WTC11 (cell line): Measurements from ENCODE around the gene BMPER. TPM values are rescaled to one million over a fixed set of nuclear protein-coding genes. Genes with fewer than 3 reads are reported as not detected.

Experiments used
- ATAC-seq: fragments of 200-7000 bp; cut with Tn5 transposase; 2 replicates; pipeline ENCODE4 v1.10.0; 2021; ENCODE audit warnings: mild to moderate bottlenecking, moderate library complexity
- CTCF ChIA-PET: fragments of 300-600 bp; sonication (Branson Sonifier 250); formaldehyde crosslinking; loops from one replicate; lab custom pipeline; 2021; ENCODE audit warnings: antibody characterized with exemption; lab: Charles Lee
- POLR2A ChIA-PET: fragments of 350-600 bp; sonication (Branson Sonifier 250); formaldehyde crosslinking; loops from one replicate; lab custom pipeline; 2021; ENCODE audit warnings: antibody characterized with exemption; lab: Charles Lee
- DNase-seq: peaks from one replicate; pipeline ENCODE4 v3.0.0; 2021; ENCODE audit warnings: low spot score
- H3K27ac Mint-ChIP-seq: 2 replicates; pipeline ENCODE4 v1.8.0; 2021; ENCODE audit warnings: mixed read lengths
- H3K27me3 Mint-ChIP-seq: 2 replicates; pipeline ENCODE4 v1.8.0; 2021; ENCODE audit warnings: low read depth, mild to moderate bottlenecking, moderate library complexity, mixed read lengths
- H3K36me3 Mint-ChIP-seq: 2 replicates; pipeline ENCODE4 v1.8.0; 2021; ENCODE audit warnings: mixed read lengths
- H3K4me1 Mint-ChIP-seq: 2 replicates; pipeline ENCODE4 v1.8.0; 2022; ENCODE audit warnings: mixed read lengths
- H3K4me3 Mint-ChIP-seq: 2 replicates; pipeline ENCODE4 v1.8.0; 2021; ENCODE audit warnings: mild to moderate bottlenecking, moderate library complexity, mixed read lengths
- H3K9me3 Mint-ChIP-seq: 2 replicates; pipeline ENCODE4 v1.8.0; 2021; ENCODE audit warnings: mixed read lengths
- ATF1 ChIP-seq: sonication (generic); formaldehyde crosslinking; IDR thresholded peaks from 2 replicates; pipeline ENCODE4 v1.8.1; 2023; ENCODE audit warnings: mild to moderate bottlenecking, moderate library complexity, missing genetic modification reagents
- CBFB ChIP-seq: sonication (generic); formaldehyde crosslinking; IDR thresholded peaks from 2 replicates; pipeline ENCODE4 v1.8.1; 2022; ENCODE audit warnings: mild to moderate bottlenecking, low read depth, missing genetic modification reagents
- CREM ChIP-seq: sonication (generic); formaldehyde crosslinking; IDR thresholded peaks from 2 replicates; pipeline ENCODE4 v1.8.1; 2022; ENCODE audit warnings: mild to moderate bottlenecking, missing genetic modification reagents, moderate library complexity
- FOXP4 ChIP-seq: sonication (generic); formaldehyde crosslinking; IDR thresholded peaks from 2 replicates; pipeline ENCODE4 v1.8.0; 2022; ENCODE audit warnings: mild to moderate bottlenecking, missing genetic modification reagents
- GTF2I ChIP-seq: fragments of 250-450 bp; sonication (Bioruptor Pico); conservative IDR thresholded peaks from 2 replicates; pipeline ENCODE4 v1.4.0; 2021; ENCODE audit warnings: mild to moderate bottlenecking
- HMGXB4 ChIP-seq: sonication (generic); formaldehyde crosslinking; IDR thresholded peaks from 2 replicates; pipeline ENCODE4 v1.8.1; 2023; ENCODE audit warnings: mild to moderate bottlenecking, moderate library complexity, missing genetic modification reagents
- SMAD3 ChIP-seq: sonication (generic); formaldehyde crosslinking; IDR thresholded peaks from 2 replicates; pipeline ENCODE4 v1.8.0; 2022; ENCODE audit warnings: missing genetic modification reagents, mild to moderate bottlenecking, borderline replicate concordance
- SP1 ChIP-seq: sonication (generic); formaldehyde crosslinking; conservative IDR thresholded peaks from 2 replicates; pipeline ENCODE4 v1.8.1; 2022; ENCODE audit warnings: missing genetic modification reagents
- STAT6 ChIP-seq: sonication (generic); formaldehyde crosslinking; conservative IDR thresholded peaks from 2 replicates; pipeline ENCODE4 v1.8.1; 2023; ENCODE audit warnings: mild to moderate bottlenecking, low read depth, missing genetic modification reagents, moderate library complexity
- ZNF138 ChIP-seq: sonication (generic); formaldehyde crosslinking; conservative IDR thresholded peaks from 2 replicates; pipeline ENCODE4 v1.8.1; 2022; ENCODE audit warnings: mild to moderate bottlenecking, moderate library complexity, missing genetic modification reagents
- ZNF219 ChIP-seq: sonication (generic); formaldehyde crosslinking; IDR thresholded peaks from 2 replicates; pipeline ENCODE4 v1.8.0; 2023; ENCODE audit warnings: missing genetic modification reagents, mild to moderate bottlenecking, borderline replicate concordance
- ZNF671 ChIP-seq: fragments of 250-450 bp; sonication (Bioruptor Pico); IDR thresholded peaks from 2 replicates; pipeline ENCODE4 v1.8.0; 2021; ENCODE audit warnings: mild to moderate bottlenecking
- total RNA-seq: library from RNA; stranded (reverse); gene quantifications from 3 replicates; pipeline ENCODE4 v1.2.3, GENCODE V29; 2021
- TF ChIP-seq, protein P1 (sequence below): sonication (generic); formaldehyde crosslinking; IDR thresholded peaks from 2 replicates; pipeline ENCODE4 v1.8.1; 2022; ENCODE audit warnings: mild to moderate bottlenecking, moderate library complexity, missing genetic modification reagents
- TF ChIP-seq, protein P2 (sequence below): fragments of 250-450 bp; sonication (Bioruptor Pico); IDR thresholded peaks from 2 replicates; pipeline ENCODE4 v1.9.0; 2021; ENCODE audit warnings: mild to moderate bottlenecking
- TF ChIP-seq, protein P3 (sequence below): sonication (generic); formaldehyde crosslinking; IDR thresholded peaks from 2 replicates; pipeline ENCODE4 v1.8.1; 2022; ENCODE audit warnings: missing genetic modification reagents, borderline replicate concordance
- TF ChIP-seq, protein P4 (sequence below): sonication (generic); formaldehyde crosslinking; IDR thresholded peaks from 2 replicates; pipeline ENCODE4 v1.8.0; 2023; ENCODE audit warnings: mild to moderate bottlenecking, missing genetic modification reagents
- TF ChIP-seq, protein P5 (sequence below): sonication (generic); formaldehyde crosslinking; IDR thresholded peaks from 2 replicates; pipeline ENCODE4 v1.8.1; 2023; ENCODE audit warnings: mild to moderate bottlenecking, missing genetic modification reagents, moderate library complexity
- TF ChIP-seq, protein P6 (sequence below): fragments of 200-600 bp; IDR thresholded peaks from 2 replicates; pipeline ENCODE4 v1.8.0; 2022; ENCODE audit warnings: antibody characterized with exemption
- TF ChIP-seq, protein P7 (sequence below): sonication (generic); formaldehyde crosslinking; IDR thresholded peaks from 2 replicates; pipeline ENCODE4 v1.8.1; 2023; ENCODE audit warnings: mild to moderate bottlenecking, missing genetic modification reagents, moderate library complexity

BMPER gene
- total RNA-seq, 1 experiment from 2014 or later = 1.9 TPM

GRCh38 chr7:33970536-33970935 is 65.2 kb downstream of the BMPER start (continued):
- TF ChIP-seq SMAD3 (CRISPR knock-in tag) (no peak), ZNF671 (CRISPR knock-in tag) (no peak)
- TF ChIP-seq, protein P1, sequence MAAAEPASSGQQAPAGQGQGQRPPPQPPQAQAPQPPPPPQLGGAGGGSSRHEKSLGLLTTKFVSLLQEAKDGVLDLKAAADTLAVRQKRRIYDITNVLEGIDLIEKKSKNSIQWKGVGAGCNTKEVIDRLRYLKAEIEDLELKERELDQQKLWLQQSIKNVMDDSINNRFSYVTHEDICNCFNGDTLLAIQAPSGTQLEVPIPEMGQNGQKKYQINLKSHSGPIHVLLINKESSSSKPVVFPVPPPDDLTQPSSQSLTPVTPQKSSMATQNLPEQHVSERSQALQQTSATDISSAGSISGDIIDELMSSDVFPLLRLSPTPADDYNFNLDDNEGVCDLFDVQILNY = no peak
- TF ChIP-seq, protein P2, sequence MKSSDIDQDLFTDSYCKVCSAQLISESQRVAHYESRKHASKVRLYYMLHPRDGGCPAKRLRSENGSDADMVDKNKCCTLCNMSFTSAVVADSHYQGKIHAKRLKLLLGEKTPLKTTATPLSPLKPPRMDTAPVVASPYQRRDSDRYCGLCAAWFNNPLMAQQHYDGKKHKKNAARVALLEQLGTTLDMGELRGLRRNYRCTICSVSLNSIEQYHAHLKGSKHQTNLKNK (CRISPR knock-in tag) = no peak

DNA sequence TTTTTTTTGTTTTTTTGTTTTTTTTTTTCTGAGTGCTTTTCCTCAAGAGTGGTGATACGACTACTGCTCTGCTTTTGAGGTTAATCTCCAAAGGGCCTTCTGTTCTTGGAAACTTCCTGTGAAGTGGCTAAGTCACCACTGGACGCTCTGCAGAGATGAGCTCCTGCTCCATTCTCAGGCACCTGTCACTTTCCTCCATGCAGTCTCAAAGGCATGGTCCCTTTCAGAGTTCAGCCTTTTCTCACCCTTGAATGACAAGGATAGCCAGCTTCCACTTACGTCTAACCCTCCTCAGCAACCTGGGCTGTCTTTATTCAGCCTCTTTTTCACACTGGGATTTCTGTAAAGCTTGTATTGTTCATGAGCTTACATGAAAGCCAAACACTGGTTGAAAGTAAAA is 65.8 kb downstream of the BMPER start:
- no peak for ATAC-seq
- CTCF ChIA-PET = interaction anchor here (1.1 to 3.0 kb wide), 3 partner anchors 12 to 117 kb away, joined by 3 to 12 read pairs (median 6); no protein-coding TSS in a partner anchor
- peaks cover 26% of the 10 kb centered on the region for H3K4me1 Mint-ChIP-seq
- no peak overlapping the region for H3K27ac Mint-ChIP-seq
- POLR2A ChIA-PET = no interaction called here
- TF ChIP-seq, protein P3, sequence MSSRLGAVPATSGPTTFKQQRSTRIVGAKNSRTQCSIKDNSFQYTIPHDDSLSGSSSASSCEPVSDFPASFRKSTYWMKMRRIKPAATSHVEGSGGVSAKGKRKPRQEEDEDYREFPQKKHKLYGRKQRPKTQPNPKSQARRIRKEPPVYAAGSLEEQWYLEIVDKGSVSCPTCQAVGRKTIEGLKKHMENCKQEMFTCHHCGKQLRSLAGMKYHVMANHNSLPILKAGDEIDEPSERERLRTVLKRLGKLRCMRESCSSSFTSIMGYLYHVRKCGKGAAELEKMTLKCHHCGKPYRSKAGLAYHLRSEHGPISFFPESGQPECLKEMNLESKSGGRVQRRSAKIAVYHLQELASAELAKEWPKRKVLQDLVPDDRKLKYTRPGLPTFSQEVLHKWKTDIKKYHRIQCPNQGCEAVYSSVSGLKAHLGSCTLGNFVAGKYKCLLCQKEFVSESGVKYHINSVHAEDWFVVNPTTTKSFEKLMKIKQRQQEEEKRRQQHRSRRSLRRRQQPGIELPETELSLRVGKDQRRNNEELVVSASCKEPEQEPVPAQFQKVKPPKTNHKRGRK (CRISPR knock-in tag) = no peak
- TF ChIP-seq SP1 (CRISPR knock-in tag) = no peak
- TF ChIP-seq STAT6 = no peak
- TF ChIP-seq, protein P4, sequence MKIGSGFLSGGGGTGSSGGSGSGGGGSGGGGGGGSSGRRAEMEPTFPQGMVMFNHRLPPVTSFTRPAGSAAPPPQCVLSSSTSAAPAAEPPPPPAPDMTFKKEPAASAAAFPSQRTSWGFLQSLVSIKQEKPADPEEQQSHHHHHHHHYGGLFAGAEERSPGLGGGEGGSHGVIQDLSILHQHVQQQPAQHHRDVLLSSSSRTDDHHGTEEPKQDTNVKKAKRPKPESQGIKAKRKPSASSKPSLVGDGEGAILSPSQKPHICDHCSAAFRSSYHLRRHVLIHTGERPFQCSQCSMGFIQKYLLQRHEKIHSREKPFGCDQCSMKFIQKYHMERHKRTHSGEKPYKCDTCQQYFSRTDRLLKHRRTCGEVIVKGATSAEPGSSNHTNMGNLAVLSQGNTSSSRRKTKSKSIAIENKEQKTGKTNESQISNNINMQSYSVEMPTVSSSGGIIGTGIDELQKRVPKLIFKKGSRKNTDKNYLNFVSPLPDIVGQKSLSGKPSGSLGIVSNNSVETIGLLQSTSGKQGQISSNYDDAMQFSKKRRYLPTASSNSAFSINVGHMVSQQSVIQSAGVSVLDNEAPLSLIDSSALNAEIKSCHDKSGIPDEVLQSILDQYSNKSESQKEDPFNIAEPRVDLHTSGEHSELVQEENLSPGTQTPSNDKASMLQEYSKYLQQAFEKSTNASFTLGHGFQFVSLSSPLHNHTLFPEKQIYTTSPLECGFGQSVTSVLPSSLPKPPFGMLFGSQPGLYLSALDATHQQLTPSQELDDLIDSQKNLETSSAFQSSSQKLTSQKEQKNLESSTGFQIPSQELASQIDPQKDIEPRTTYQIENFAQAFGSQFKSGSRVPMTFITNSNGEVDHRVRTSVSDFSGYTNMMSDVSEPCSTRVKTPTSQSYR = no peak
- TF ChIP-seq FOXP4 = no peak
- TF ChIP-seq ZNF219 (CRISPR knock-in tag) = no peak
- no peak for TF ChIP-seq ZNF138 (CRISPR knock-in tag)
- TF ChIP-seq HMGXB4 (CRISPR knock-in tag) = no peak
- no peak for TF ChIP-seq CREM (CRISPR knock-in tag)
- TF ChIP-seq GTF2I (CRISPR knock-in tag) = no peak
- TF ChIP-seq, protein P5, sequence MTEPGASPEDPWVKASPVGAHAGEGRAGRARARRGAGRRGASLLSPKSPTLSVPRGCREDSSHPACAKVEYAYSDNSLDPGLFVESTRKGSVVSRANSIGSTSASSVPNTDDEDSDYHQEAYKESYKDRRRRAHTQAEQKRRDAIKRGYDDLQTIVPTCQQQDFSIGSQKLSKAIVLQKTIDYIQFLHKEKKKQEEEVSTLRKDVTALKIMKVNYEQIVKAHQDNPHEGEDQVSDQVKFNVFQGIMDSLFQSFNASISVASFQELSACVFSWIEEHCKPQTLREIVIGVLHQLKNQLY (CRISPR knock-in tag) = no peak
- TF ChIP-seq ATF1 (CRISPR knock-in tag) = no peak
- TF ChIP-seq, protein P6, sequence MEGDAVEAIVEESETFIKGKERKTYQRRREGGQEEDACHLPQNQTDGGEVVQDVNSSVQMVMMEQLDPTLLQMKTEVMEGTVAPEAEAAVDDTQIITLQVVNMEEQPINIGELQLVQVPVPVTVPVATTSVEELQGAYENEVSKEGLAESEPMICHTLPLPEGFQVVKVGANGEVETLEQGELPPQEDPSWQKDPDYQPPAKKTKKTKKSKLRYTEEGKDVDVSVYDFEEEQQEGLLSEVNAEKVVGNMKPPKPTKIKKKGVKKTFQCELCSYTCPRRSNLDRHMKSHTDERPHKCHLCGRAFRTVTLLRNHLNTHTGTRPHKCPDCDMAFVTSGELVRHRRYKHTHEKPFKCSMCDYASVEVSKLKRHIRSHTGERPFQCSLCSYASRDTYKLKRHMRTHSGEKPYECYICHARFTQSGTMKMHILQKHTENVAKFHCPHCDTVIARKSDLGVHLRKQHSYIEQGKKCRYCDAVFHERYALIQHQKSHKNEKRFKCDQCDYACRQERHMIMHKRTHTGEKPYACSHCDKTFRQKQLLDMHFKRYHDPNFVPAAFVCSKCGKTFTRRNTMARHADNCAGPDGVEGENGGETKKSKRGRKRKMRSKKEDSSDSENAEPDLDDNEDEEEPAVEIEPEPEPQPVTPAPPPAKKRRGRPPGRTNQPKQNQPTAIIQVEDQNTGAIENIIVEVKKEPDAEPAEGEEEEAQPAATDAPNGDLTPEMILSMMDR = no peak
- TF ChIP-seq CBFB = no peak
- TF ChIP-seq, protein P7, sequence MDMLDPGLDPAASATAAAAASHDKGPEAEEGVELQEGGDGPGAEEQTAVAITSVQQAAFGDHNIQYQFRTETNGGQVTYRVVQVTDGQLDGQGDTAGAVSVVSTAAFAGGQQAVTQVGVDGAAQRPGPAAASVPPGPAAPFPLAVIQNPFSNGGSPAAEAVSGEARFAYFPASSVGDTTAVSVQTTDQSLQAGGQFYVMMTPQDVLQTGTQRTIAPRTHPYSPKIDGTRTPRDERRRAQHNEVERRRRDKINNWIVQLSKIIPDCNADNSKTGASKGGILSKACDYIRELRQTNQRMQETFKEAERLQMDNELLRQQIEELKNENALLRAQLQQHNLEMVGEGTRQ (CRISPR knock-in tag) = no peak
- H3K27me3 Mint-ChIP-seq = no peaks in the 10 kb centered on the region; the same call in 1 of the 2 replicates
- no peaks in the 10 kb centered on the region for H3K36me3 Mint-ChIP-seq
- no peak overlapping the region for H3K4me3 Mint-ChIP-seq
- no peak for DNase-seq
- H3K9me3 Mint-ChIP-seq = no peaks in the 10 kb centered on the region
